ENCODE measurements around the gene KAT8. TPM values are rescaled to one million over a fixed set of nuclear protein-coding genes. Genes with fewer than 3 reads are reported as not detected.

KAT8 gene
- total and polyA plus RNA-seq, 9 of the 15 experiments (the other 6 are each of a cell fraction or from before 2014, with no cell fraction given), result 10.0 to 98.5 (median 76.4) TPM

- no peak for TF ChIP-seq NKRF (IDR thresholded peaks at IDR 0.05; ENCODE audit: borderline replicate concordance)
- TF ChIP-seq RHOXF2B (CRISPR knock-in tag; conservative IDR thresholded peaks at IDR 0.05), result no peak
- TF ChIP-seq MAFF (IDR thresholded peaks at IDR 0.05; ENCODE audit: low read length), result no peak
- 0 out of 2 replicates have a peak, but pooled peaks have one; percentile 11 for TF ChIP-seq CTBP1 (IDR thresholded peaks at IDR 0.05; ENCODE audit: borderline replicate concordance)
- no peak for TF ChIP-seq TAF15 (IDR thresholded peaks at IDR 0.05; ENCODE audit: low read depth, low read length)
- no peak for TF ChIP-seq ZNF766 (CRISPR knock-in tag; conservative IDR thresholded peaks at IDR 0.05)
- TF ChIP-seq MEF2D (tag; conservative IDR thresholded peaks at IDR 0.05; ENCODE audit: low read depth), result no peak
- TF ChIP-seq ZBTB1 (CRISPR knock-in tag; IDR thresholded peaks at IDR 0.05; ENCODE audit: borderline replicate concordance, low read depth), result no peak
- 0 out of 2 replicates have a peak, but pooled peaks have one; percentile 44 for TF ChIP-seq ZFP91 (CRISPR knock-in tag; IDR thresholded peaks at IDR 0.05)
- 0 out of 2 replicates have a peak, but pooled peaks have one; percentile 50 for TF ChIP-seq SREBF2 (CRISPR knock-in tag; IDR thresholded peaks at IDR 0.05)
- no peak for TF ChIP-seq HBP1 (CRISPR knock-in tag; IDR thresholded peaks at IDR 0.05)
- TF ChIP-seq MYNN (IDR thresholded peaks at IDR 0.05), result no peak
- no peak for TF ChIP-seq MYNN (CRISPR knock-in tag; IDR thresholded peaks at IDR 0.05)
- no peak for TF ChIP-seq ZNF584 (CRISPR knock-in tag; IDR thresholded peaks at IDR 0.05; ENCODE audit: low read depth)
- TF ChIP-seq ETS1 (conservative IDR thresholded peaks at IDR 0.05; ENCODE audit: control insufficient read depth, low read depth, low read length), result 0 out of 2 replicates have a peak, but pooled peaks have one; percentile 24
Measured at GRCh38 chr16:31141489-31142108, 24.1 kb downstream of the KAT8 start (continued).
